Stimulated activated CD4-positive, alpha-beta T cell treated with anti-CD3 and anti-CD28 coated beads, Interleukin-1b, Interleukin-23, amount 100 ng/mL, for 24 hours (primary cell): ENCODE data around the gene EPHA4.

Experiments used
- DNase-seq, 4 experiments: peaks; one replicate each; pipeline ENCODE4 v3.0.0-alpha.2; 2020; ENCODE audit warnings: low read depth in 4 of 4, low spot score in 1 of 4

The EPHA4 gene

DNA sequence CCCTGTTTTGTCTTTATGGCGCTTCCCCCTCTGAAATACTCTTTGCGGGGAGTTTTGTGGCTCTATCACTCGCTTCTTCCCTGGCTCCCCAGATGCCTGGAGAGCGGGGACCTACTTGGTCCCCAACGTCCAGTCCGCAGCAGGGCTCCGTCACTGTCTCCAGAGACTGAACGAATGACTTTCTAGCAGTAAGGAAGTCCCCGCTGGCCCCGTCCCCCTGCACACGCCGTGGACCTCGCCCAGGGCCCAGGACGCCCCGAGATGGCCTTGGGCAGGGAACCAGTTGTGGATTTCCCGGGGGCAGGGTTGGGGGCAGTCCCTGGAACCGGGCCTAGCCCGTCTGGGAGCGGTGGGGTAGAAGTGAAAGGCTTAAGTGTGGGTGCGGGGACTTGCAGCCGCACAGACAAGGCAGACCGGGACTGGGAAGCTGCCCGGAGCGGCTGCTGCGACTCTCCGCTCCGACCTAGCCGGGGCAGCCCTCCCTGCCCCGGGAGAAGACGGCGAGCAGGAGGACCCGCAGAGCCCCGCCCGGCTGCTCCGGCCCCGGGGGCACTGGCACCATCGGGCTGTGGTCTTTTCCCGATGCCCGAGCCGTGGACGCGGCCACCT, 821 bp upstream of the EPHA4 start:
- peak in 2 of 4 experiments; percentile 9 to 11 for DNase-seq

DNA sequence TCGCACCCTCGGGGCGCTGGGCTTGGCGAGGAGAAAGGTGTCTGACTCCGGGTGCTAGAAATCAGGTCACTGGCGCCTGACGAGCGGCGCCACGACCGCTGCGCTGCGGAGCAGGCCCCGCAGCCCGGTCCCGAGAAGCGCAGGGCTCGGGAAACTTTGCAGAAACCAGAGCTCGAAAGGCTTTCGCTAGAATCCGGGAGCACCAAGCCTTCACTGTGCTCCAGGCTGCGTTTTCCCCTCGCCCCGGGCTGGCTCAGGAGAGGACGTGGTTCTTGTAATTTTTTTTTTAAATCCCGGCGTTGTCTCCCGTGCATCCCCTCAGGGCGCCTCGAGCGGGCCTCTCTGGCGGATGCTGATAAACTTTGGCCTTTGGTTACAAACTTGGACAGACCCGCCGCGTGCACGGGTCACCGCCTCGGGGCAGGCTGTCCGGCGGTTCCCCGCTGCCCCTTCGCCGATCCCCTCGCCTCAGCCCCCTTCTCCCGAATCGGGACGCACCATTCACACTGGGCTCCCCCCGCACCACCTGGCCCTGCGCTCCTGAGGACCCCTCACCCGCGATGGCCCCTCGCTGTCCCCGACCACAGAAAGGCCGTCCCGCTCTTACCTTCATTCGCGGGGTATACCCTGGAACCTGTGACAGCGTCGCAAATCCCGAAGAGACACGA, 419 bp downstream of the EPHA4 start:
- DNase-seq: peak in 1 of 4 experiments; percentile 4

DNA sequence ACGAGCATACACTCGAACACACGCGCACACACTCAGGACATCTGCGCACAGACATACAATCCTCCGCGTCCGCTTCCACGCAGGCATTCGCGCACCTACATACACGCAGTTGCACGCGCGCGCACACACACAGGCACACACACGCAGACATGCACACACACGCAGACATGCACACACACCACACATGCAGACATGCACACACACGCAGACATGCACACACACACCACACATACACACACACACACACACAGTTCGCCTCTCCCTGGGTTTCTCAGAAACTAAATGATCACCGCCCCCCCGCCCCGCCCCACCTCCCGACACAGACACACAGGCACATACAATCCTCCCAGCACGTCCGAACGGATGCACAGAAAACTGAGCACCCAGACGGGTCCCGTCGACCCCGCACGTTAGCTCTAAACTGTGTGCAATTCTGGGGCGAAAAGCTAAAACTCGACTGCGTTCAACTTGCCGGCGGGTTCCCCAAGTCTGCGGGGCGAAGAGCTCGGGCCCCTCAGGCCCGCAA, 1.0 kb downstream of the EPHA4 start:
- peak in 1 of 4 experiments; percentile 1 for DNase-seq

- no peak for DNase-seq
Measured at GRCh38 chr2:221570321-221570935, 1.7 kb downstream of the EPHA4 start.

DNA sequence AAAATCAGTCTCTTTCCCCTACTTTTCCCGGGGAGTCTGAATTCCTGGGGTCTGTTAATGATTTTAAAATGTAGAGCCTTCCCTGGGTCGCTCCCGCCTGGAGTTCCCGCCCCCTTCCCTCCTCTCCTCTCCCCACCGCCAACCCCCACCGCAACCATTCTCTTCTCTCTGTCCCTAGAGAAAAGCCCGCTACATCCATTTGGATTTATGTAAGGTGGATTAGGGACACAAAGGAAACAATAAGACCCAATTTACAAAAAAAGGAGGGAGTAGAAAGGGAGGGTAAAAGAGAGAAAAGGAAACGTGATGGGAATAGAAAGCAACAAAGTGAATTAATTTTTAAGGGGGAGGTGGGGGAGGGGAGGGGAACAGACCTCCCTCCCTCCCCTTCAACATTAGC, 2.2 kb downstream of the EPHA4 start:
- no peak for DNase-seq

DNA sequence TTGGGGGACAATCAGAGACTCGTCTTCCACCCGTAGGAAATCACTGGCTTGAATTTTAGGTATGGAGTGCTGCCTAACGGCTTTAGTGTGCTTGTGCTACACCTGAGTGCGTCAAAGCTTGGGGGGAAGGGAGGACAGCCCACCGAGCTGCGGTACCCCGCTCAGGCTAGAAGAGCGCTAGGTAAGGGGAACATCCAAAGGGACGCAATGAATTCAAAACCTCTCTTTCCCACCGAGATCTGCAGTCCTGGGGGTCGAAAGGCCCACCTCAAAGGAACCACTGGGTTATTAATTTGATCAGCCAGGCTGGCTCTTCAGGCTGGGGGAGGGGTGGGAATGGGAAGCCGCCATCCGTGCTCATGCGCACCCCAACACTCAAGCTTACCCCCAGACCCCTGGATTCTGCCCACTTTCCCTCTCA, 2.7 kb downstream of the EPHA4 start:
- no peak for DNase-seq

DNA sequence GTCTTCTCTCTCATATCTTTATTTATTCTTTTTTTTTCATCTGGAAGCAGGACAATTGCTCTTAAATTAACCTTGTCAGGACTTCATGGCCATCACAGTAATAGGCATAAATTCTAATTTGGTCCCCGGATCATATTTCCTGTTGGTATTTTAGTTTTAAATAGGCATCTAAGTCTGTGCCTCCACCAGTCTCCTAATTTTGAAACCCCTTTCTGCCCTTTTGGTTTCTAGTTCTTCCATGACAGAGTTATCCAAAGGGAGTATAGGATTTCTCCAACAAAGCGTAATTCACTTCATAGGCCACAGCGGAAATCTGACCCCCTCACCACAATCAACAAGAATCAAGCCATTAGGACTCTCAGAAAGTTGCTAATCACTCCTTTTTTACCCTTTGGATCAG, 3.8 kb downstream of the EPHA4 start:
- DNase-seq: no peak

- DNase-seq: no peak
Measured at GRCh38 chr2:221567809-221568208, 4.3 kb downstream of the EPHA4 start.

GRCh38 chr2:221567231-221567760, 4.8 kb downstream of the EPHA4 start:
- no peak for DNase-seq

DNA sequence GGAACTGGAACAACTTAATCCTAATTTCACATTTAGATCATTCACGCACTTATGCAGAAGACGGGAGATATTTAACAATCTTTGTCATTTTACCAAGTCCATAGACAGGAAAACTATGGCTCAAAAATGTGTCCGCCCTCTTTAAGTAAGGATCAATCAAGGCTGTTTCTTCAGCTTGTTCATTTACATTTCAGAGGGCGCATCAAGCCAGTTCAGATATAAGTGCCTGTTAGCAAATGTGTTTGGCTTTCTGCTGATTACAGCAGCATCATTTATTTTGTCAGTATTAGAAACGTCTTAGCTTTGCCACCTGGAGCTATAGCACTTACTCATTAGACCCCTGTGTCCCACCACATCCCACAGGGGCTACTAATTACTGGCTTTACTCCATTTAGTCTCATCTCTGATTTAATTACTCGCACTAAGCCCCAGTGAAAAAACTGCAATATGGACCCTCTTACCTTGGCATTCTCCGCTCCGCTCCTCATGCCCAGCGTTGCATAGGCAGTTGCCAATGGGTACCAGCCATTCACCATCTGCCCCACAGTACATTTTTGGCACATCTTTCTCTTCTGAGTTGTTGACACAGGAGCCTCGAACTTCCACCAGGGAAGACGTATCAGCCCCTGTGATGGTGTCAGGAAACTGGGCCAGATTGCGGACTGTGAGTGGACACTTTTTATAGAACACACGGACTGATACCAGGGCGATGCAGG, 8.7 kb downstream of the EPHA4 start:
- DNase-seq: no peak

- no peak for DNase-seq
Measured at GRCh38 chr2:221562226-221562625, 9.9 kb downstream of the EPHA4 start.

- DNase-seq: no peak
Measured at GRCh38 chr2:221561770-221562169, 10.3 kb downstream of the EPHA4 start.

DNA sequence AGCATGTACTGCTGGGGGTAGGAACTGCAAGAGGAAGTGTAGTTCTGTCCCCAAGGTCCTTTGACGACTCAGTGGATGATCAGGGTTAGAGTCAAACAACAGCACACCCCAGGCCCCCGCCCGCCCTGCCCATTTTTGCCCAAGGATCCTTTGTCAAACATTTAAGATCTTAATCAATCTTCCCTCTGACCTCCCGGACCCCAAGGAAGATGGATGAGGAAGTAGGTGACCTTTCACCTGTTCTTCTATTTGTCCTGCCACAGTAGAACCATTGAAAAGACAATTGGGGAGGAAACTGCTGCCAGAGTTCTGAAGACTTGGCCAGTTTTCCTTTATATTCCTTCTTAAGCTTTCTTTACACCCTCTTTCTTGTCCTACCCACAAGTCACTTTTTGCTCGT, 12.1 kb downstream of the EPHA4 start:
- no peak for DNase-seq

GRCh38 chr2:221558107-221558506, 14.0 kb downstream of the EPHA4 start:
- DNase-seq: no peak

- no peak for DNase-seq
Measured at GRCh38 chr2:221555494-221555846, 16.6 kb downstream of the EPHA4 start.

GRCh38 chr2:221554769-221555493, 17.2 kb downstream of the EPHA4 start:
- peak in 1 of 4 experiments; percentile 3 for DNase-seq

- no peak for DNase-seq
Measured at GRCh38 chr2:221553333-221553732, 18.8 kb downstream of the EPHA4 start.

DNA sequence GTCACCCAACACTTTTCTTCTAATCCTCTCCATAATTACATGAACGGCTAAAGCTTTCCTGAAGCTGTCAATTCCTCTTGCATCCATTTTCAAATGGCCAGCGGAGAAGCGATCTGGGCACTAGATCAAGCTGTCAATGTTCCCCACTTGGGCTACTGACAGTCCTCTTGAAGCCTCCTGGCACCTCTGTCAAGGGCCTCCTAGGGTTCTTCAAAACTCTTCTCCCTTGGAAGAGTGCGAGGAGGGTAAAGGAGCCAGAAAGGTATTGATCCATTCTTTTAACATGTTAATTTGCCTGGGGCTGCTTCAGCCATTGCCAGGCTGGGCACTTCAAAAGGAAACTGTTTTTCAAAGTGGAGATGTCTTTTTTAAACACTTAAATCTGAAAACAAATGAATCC, 19.8 kb downstream of the EPHA4 start:
- DNase-seq: no peak

- no peak for DNase-seq
Measured at GRCh38 chr2:221551864-221552263, 20.2 kb downstream of the EPHA4 start.

GRCh38 chr2:221549143-221549542, 23.0 kb downstream of the EPHA4 start:
- no peak for DNase-seq
